A549 (cell line): ENCODE data around the gene CYP3A4. TPM values are rescaled to one million over a fixed set of nuclear protein-coding genes. Genes with fewer than 3 reads are reported as not detected.
A peak's percentile ranks its signal among the peaks of the same experiment; 100 is the strongest.
"Not testable (repeated sequence)": the region's sequence is repeated elsewhere in the genome, so short reads cannot be mapped to it uniquely, and the experiment has no call there.

Experiments
- ATAC-seq, 2 experiments: fragments of 200-7000 bp in 1 of 2; fragments of >200 bp in 1 of 2; cut with Nextera tagmentation in 1 of 2; cut with Tn5 transposase in 1 of 2; 3 replicates each; pipeline versions ENCODE4 v1.8.0 to v1.9.1; 2018 to 2020; ENCODE audit warnings: mild to moderate bottlenecking in 1 of 2, moderate library complexity in 1 of 2
- CTCF ChIA-PET: fragments of 300-600 bp; sonication (Branson Sonifier 250); formaldehyde crosslinking; extraction: SDS; loops from one replicate; lab custom pipeline; 2021; ENCODE audit warnings: antibody characterized with exemption, inconsistent platforms; lab: Yijun Ruan, JAX
- POLR2A ChIA-PET: fragments of 350-600 bp; formaldehyde crosslinking; extraction: SDS; loops from one replicate; lab custom pipeline; 2021; ENCODE audit warnings: antibody characterized with exemption, inconsistent platforms; lab: Yijun Ruan, JAX
- DNase-seq, 2 experiments: peaks; one replicate each; pipeline versions ENCODE4 v3.0.0 to v3.0.0-alpha.2; 2011 to 2016; ENCODE audit warnings: low read depth in 1 of 2, low spot score in 1 of 2
- FAIRE-seq: peaks from 2 replicates; lab custom pipeline; 2011; peaks lifted over from hg19 to GRCh38; lab: Jason Lieb, UNC
- H3K27ac ChIP-seq, 2 experiments: fragments of >200 bp; sonication (Bioruptor Twin); formaldehyde crosslinking; 3 replicates each; pipeline ENCODE4 v1.5.1; 2016 to 2017
- H3K4me1 ChIP-seq: fragments of >200 bp; sonication (Bioruptor Twin); formaldehyde crosslinking; 3 replicates; pipeline ENCODE4 v1.6.1; 2016
- H3K4me2 ChIP-seq: fragments of >200 bp; sonication (Bioruptor Twin); formaldehyde crosslinking; 3 replicates; pipeline ENCODE4 v1.6.1; 2016
- H3K4me3 ChIP-seq: fragments of >200 bp; sonication (Bioruptor Twin); formaldehyde crosslinking; 3 replicates; pipeline ENCODE4 v1.5.1; 2016
- H3K9me3 ChIP-seq: fragments of >200 bp; sonication (Bioruptor Twin); formaldehyde crosslinking; 3 replicates; pipeline ENCODE4 v1.6.1; 2016
- CEBPB ChIP-seq, 2 experiments: fragments of >200 bp in 1 of 2; sonication (Bioruptor Twin) in 1 of 2; formaldehyde crosslinking in 1 of 2; IDR thresholded peaks; 2 replicates each; pipeline ENCODE4 v1.6.1; 2012 to 2016
- CHD2 ChIP-seq: fragments of 150-350 bp; IDR thresholded peaks from 2 replicates; pipeline ENCODE4 v1.6.1; 2014; ENCODE audit warnings: low read length; ENCODE audit not compliant: partially characterized antibody
- EHF ChIP-seq: fragments of 250-450 bp; sonication (Bioruptor Pico); IDR thresholded peaks from 2 replicates; pipeline ENCODE4 v1.5.0; 2020; ENCODE audit warnings: mild to moderate bottlenecking
- EHMT2 ChIP-seq: fragments of 200-600 bp; sonication (generic); IDR thresholded peaks from 2 replicates; pipeline ENCODE4 v1.6.1; 2016; ENCODE audit warnings: antibody characterized with exemption, low read depth, mild to moderate bottlenecking, moderate library complexity
- EP300 ChIP-seq, 2 experiments: fragments of >200 bp; sonication (Bioruptor Twin); formaldehyde crosslinking; IDR thresholded peaks; 2 replicates in 1 of 2; 3 replicates in 1 of 2; pipeline ENCODE4 v1.6.1; 2016 to 2017
- HEYL ChIP-seq: fragments of 250-450 bp; sonication (Bioruptor Pico); IDR thresholded peaks from 2 replicates; pipeline ENCODE4 v1.8.0; 2021; ENCODE audit warnings: mild to moderate bottlenecking, moderate library complexity
- MAZ ChIP-seq: fragments of 150-350 bp; IDR thresholded peaks from 2 replicates; pipeline ENCODE4 v1.6.1; 2014; ENCODE audit warnings: antibody characterized with exemption, low read depth, low read length, borderline replicate concordance
- NR3C1 ChIP-seq: fragments of >200 bp; sonication (Bioruptor Twin); formaldehyde crosslinking; IDR thresholded peaks from 3 replicates; pipeline ENCODE4 v1.6.1; 2017
- PHF8 ChIP-seq: fragments of 200-600 bp; sonication (generic); IDR thresholded peaks from 2 replicates; pipeline ENCODE4 v1.6.1; 2016; ENCODE audit warnings: low read depth, mild to moderate bottlenecking, antibody characterized with exemption, moderate library complexity, borderline replicate concordance
- RAD21 ChIP-seq, 2 experiments: fragments of >200 bp in 1 of 2; sonication (Bioruptor Twin) in 1 of 2; formaldehyde crosslinking in 1 of 2; IDR thresholded peaks in 1 of 2; conservative IDR thresholded peaks in 1 of 2; 2 replicates in 1 of 2; 3 replicates in 1 of 2; pipeline ENCODE4 v1.6.1; 2012 to 2018; ENCODE audit warnings: inconsistent platforms in 1 of 2
- SMC3 ChIP-seq: fragments of >200 bp; sonication (Bioruptor Twin); formaldehyde crosslinking; IDR thresholded peaks from 3 replicates; pipeline ENCODE4 v1.6.1; 2018; ENCODE audit warnings: inconsistent platforms
- ZC3H11A ChIP-seq: fragments of 450-650 bp; IDR thresholded peaks from 2 replicates; pipeline ENCODE4 v1.6.1; 2014; ENCODE audit warnings: antibody characterized with exemption, mild to moderate bottlenecking
- ZFP36 ChIP-seq: fragments of 450-650 bp; IDR thresholded peaks from 2 replicates; pipeline ENCODE4 v1.6.1; 2014; ENCODE audit warnings: borderline replicate concordance; ENCODE audit not compliant: partially characterized antibody
- ZNF302 ChIP-seq: fragments of 250-450 bp; sonication (Bioruptor Pico); IDR thresholded peaks from 2 replicates; pipeline ENCODE4 v1.9.0; 2021; ENCODE audit warnings: inconsistent platforms, mild to moderate bottlenecking, moderate library complexity
- WGBS: methylation state at CpG from one replicate; pipeline ENCODE4 v1.1.6; 2017; ENCODE audit errors: missing lambda C conversion rate; 5-methylcytosine and 5-hydroxymethylcytosine counted together
- polyA plus RNA-seq, 4 experiments: library from polyadenylated mRNA; depleted of rRNA in 3 of 4; stranded (reverse); fragments of >200 nt; fragmentation: RNase III in 1 of 4; extraction: RNeasy Plus Mini Kit Qiagen cat#74134 plus additional on column Dnase treatment in 1 of 4; gene quantifications; 2 replicates in 3 of 4; 3 replicates in 1 of 4; pipeline ENCODE4 v1.2.3, GENCODE V29; 2011 to 2017
- TF ChIP-seq, protein P1 (sequence below): fragments of 250-450 bp; sonication (Bioruptor Pico); IDR thresholded peaks from 2 replicates; pipeline ENCODE4 v1.5.0; 2021; ENCODE audit warnings: mild to moderate bottlenecking, moderate library complexity, borderline replicate concordance
- TF ChIP-seq, protein P2 (sequence below): fragments of >200 bp; sonication (Bioruptor Twin); formaldehyde crosslinking; IDR thresholded peaks from 2 replicates; pipeline ENCODE4 v1.6.1; 2016
- TF ChIP-seq, protein P3 (sequence below): IDR thresholded peaks from 2 replicates; pipeline ENCODE4 v1.6.1; 2012
- TF ChIP-seq, protein P4 (sequence below): fragments of >200 bp; sonication (Bioruptor Twin); formaldehyde crosslinking; IDR thresholded peaks from 3 replicates; pipeline ENCODE4 v1.6.1; 2016
- TF ChIP-seq, protein P5 (sequence below): fragments of >200 bp; sonication (Bioruptor Twin); formaldehyde crosslinking; IDR thresholded peaks from 3 replicates; pipeline ENCODE4 v1.5.1; 2016

The CYP3A4 gene
- polyA plus RNA-seq, 2 of the 4 experiments (the other 2 are of a cell fraction), result 0.03 TPM; not detected in 1

DNA sequence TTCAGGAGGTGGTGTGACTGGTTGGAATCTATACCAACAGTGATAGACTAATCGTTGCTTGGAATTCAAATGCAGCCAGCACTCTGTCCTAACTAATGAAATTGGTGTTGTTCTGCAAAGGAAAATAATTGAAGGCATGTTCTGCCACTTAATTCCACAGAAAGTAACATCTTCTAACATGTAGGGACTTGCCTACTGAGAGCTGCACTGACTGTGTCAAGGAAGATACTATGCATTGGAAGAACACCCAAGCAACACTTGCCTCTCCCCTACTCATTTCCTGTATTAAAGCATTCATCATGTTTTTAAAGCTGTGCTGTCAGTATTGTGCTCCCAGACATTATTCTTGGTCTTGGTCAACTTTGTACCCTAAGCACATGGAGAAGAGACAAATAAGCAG lies 46.3 kb downstream of the CYP3A4 start:
- H3K4me3 ChIP-seq, result no peak overlapping the region
- DNase-seq (no peak), ATAC-seq (no peak), FAIRE-seq (no peak)
- CTCF ChIA-PET, result no interaction called here
- no peaks in the 10 kb centered on the region for H3K9me3 ChIP-seq
- POLR2A ChIA-PET, result no interaction called here
- TF ChIP-seq EP300 (IDR thresholded peaks at IDR 0.05), result no peak
- TF ChIP-seq, protein P1, sequence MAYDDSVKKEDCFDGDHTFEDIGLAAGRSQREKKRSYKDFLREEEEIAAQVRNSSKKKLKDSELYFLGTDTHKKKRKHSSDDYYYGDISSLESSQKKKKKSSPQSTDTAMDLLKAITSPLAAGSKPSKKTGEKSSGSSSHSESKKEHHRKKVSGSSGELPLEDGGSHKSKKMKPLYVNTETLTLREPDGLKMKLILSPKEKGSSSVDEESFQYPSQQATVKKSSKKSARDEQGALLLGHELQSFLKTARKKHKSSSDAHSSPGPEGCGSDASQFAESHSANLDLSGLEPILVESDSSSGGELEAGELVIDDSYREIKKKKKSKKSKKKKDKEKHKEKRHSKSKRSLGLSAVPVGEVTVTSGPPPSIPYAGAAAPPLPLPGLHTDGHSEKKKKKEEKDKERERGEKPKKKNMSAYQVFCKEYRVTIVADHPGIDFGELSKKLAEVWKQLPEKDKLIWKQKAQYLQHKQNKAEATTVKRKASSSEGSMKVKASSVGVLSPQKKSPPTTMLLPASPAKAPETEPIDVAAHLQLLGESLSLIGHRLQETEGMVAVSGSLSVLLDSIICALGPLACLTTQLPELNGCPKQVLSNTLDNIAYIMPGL (CRISPR knock-in tag), result no peak
- no peak for TF ChIP-seq CHD2
- no peak for TF ChIP-seq ZNF302 (CRISPR knock-in tag)
- TF ChIP-seq, protein P2, sequence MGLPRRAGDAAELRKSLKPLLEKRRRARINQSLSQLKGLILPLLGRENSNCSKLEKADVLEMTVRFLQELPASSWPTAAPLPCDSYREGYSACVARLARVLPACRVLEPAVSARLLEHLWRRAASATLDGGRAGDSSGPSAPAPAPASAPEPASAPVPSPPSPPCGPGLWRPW, result no peak
- TF ChIP-seq, protein P3, sequence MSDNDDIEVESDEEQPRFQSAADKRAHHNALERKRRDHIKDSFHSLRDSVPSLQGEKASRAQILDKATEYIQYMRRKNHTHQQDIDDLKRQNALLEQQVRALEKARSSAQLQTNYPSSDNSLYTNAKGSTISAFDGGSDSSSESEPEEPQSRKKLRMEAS, result no peak
- TF ChIP-seq EHF (CRISPR knock-in tag), result no peak
- TF ChIP-seq NR3C1, result no peak
- TF ChIP-seq RAD21 (conservative IDR thresholded peaks at IDR 0.05 in 1 of 2, IDR thresholded peaks at IDR 0.05 in 1 of 2), result no peak
- no peak for TF ChIP-seq CEBPB (IDR thresholded peaks at IDR 0.05)
- no peak for TF ChIP-seq ZC3H11A
- no peak for TF ChIP-seq MAZ
- no peak for TF ChIP-seq ZFP36
- no peak for TF ChIP-seq SMC3
- TF ChIP-seq, protein P4, sequence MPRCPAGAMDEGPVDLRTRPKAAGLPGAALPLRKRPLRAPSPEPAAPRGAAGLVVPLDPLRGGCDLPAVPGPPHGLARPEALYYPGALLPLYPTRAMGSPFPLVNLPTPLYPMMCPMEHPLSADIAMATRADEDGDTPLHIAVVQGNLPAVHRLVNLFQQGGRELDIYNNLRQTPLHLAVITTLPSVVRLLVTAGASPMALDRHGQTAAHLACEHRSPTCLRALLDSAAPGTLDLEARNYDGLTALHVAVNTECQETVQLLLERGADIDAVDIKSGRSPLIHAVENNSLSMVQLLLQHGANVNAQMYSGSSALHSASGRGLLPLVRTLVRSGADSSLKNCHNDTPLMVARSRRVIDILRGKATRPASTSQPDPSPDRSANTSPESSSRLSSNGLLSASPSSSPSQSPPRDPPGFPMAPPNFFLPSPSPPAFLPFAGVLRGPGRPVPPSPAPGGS, result no peak
- TF ChIP-seq EHMT2, result no peak
- no peaks in the 10 kb centered on the region for H3K4me1 ChIP-seq
- peak overlapping the region in 1 of 2 experiments; percentile 7; a peak in 1 of 6 replicates for H3K27ac ChIP-seq
- 29% methylated on average over 1 of the region's 1 CpG for WGBS
- H3K4me2 ChIP-seq, result no peak overlapping the region

DNA sequence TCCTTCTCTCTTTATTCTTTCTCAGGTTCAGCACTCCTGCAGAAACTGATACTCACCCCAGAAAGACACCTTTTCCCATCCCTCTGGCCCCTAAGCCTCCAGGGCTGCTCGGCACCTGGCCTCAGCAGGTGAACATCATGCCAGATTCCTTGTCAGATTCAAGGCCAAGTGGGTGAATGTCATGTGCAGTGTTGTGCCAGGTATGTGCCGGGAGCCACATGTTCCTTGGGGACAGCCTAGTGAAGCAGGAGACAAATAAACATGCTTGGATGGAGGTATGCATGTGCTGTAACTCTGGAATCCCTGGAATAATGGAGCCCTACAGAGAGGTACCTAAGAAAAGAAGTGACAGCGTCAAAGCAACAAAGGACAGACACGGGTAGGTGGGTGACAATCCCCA lies 47.3 kb downstream of the CYP3A4 start:
- FAIRE-seq, H3K4me1 ChIP-seq, H3K4me2 ChIP-seq, H3K4me3 ChIP-seq, H3K27ac ChIP-seq, H3K9me3 ChIP-seq, POLR2A ChIA-PET, ATAC-seq, DNase-seq: not testable (repeated sequence)
- WGBS, result 87% methylated on average over 4 of the region's 4 CpGs
- CTCF ChIA-PET, result interaction anchor here (0.9 to 1.4 kb wide), 2 partner anchors 56 to 371 kb away, joined by 3 read pairs; no protein-coding TSS in a partner anchor

DNA sequence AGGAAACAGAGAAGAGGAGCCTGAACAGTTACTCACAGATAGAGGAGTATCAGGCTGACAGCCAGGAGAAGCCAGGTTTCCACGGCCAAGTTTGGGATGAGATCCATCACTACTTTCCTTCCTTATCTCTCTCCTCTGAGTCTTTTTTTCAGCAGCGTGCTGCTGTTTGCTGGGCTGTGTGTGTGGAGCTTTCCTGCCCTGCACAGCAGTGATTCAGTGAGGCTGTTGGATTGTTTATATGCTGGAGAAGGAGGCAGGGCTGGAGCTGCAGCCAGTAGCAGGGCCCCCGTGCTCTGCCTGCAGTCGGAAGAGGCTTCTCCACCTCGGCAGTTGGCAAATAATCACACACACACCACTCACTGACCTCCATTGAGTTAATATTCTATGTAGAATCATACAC lies 49.0 kb downstream of the CYP3A4 start, which contains the start of gene CYP3A7:
CYP3A7 (minus strand) TSS at position 210 of the 400 bp plus-strand sequence; CDS start at position 107, 103 bp downstream.
- no peaks in the 10 kb centered on the region for H3K9me3 ChIP-seq
- ChIA-PET POLR2A (no interaction called here), CTCF (interaction anchor here (0.7 to 1.4 kb wide), 3 partner anchors 17 to 103 kb away, joined by 3 read pairs; no protein-coding TSS in a partner anchor)
- H3K4me1 ChIP-seq, result peaks cover 1% of the 10 kb centered on the region
- no peak within 1 kb of the TSS for H3K27ac ChIP-seq
- no peak within 1 kb of the TSS for H3K4me2 ChIP-seq
- H3K4me3 ChIP-seq, result no peak within 1 kb of the TSS
- DNase-seq, result no peak
- 65% methylated on average over 5 of the region's 5 CpGs for WGBS
- FAIRE-seq, result no peak
- TF ChIP-seq, protein P5, sequence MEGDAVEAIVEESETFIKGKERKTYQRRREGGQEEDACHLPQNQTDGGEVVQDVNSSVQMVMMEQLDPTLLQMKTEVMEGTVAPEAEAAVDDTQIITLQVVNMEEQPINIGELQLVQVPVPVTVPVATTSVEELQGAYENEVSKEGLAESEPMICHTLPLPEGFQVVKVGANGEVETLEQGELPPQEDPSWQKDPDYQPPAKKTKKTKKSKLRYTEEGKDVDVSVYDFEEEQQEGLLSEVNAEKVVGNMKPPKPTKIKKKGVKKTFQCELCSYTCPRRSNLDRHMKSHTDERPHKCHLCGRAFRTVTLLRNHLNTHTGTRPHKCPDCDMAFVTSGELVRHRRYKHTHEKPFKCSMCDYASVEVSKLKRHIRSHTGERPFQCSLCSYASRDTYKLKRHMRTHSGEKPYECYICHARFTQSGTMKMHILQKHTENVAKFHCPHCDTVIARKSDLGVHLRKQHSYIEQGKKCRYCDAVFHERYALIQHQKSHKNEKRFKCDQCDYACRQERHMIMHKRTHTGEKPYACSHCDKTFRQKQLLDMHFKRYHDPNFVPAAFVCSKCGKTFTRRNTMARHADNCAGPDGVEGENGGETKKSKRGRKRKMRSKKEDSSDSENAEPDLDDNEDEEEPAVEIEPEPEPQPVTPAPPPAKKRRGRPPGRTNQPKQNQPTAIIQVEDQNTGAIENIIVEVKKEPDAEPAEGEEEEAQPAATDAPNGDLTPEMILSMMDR, result no peak
- TF ChIP-seq PHF8 (no peak), HEYL (CRISPR knock-in tag) (no peak)
- ATAC-seq, result no peak
